GM21526 (cell line): ENCODE results near the gene NFU1.

ENCODE experiments used
- ATAC-seq: cut with Tn5 transposase; IDR thresholded peaks from one replicate; pipeline ENCODE4 v1.9.1; 2021; ENCODE audit warnings: moderate library complexity; ENCODE audit not compliant: unreplicated experiment, low FRiP score

Gene NFU1

DNA sequence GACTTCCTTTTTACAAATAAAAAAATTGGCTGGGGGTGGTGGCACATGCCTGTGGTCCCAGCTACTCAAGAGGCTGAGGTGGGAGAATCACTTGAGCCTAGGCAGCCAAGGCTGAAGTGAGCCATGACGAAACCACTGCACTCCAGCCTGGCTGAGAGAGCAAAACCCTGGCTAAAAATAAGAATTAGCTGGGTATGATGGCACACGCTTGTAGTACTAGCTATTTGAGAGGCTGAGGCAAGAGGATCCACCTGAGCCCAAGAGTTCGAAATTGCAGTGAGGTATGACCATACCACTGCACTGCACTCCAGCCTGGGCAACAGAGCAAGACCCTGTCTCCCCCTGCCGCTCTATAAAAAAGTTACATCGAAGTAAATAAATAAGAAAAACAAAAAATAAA lies 83.9 kb downstream of the NFU1 start:
- no peak for ATAC-seq

DNA sequence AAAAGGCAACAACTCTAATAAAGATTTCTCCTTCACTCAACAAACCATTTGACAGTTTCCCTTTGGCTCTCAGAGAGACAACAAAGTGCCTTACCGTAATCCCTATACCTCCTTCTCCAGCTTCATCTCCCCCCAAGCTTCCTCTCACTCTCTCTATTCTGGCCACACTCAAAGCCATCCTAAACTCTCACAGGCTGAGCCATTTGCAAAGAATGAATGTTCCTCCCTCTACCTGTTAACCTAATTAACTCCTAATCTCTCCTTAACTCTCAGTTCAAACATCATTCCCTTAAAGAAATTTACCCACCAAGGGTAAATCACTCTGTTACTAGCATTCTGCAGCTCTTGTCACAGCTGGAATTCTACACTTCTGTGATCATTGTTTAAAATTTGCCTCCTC lies 88.5 kb downstream of the NFU1 start:
- no peak for ATAC-seq
